ENCODE measurements around the gene EN2. TPM values are rescaled to one million over a fixed set of nuclear protein-coding genes. Genes with fewer than 3 reads are reported as not detected.

EN2 gene
- total RNA-seq, 2 donors from 2014 or later, result not detected

DNA sequence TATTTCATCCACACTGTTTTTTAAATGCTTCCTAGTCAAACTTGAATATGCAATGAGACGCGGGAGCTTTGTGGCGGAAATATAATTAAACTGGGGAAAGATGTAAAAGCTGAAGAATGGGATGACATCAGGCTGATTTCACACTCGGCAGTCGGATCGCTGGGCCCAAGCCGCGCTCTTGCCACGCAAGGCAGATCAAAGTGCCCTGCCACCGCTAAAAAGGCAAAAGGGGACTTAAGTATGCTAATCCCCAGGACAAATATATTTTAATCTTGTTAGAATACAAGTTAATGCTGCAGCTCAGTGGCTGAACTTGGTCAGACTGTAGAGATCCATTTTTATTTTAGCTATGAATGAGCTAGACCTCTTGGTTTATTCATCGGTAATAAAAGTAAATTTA is 13.8 kb downstream of the EN2 start:
- H3K4me1 ChIP-seq, result peaks cover 4% of the 10 kb centered on the region

DNA sequence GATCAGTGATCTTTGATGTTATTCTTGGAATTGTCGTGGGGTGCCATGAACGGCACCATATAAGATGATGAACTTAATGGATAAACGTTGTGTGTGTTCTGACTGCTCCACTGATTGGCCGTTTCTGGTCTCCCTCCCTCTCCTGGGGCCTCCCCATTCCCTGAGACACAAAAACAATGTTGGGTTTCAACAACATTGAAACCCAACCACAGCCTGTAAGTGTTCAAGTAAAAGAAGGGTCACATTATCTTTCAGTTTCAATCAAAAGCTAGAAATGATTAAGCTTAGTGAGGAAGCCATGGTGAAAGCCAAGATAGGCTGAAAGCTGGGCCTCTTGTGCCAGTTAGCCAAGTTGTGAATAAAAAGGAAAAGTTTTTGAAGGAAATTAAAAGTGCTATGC is 19.5 kb downstream of the EN2 start:
- no peak for DNase-seq
- intact Hi-C loops (cut with DNase I), result no loop called here
- TF ChIP-seq, protein P1, sequence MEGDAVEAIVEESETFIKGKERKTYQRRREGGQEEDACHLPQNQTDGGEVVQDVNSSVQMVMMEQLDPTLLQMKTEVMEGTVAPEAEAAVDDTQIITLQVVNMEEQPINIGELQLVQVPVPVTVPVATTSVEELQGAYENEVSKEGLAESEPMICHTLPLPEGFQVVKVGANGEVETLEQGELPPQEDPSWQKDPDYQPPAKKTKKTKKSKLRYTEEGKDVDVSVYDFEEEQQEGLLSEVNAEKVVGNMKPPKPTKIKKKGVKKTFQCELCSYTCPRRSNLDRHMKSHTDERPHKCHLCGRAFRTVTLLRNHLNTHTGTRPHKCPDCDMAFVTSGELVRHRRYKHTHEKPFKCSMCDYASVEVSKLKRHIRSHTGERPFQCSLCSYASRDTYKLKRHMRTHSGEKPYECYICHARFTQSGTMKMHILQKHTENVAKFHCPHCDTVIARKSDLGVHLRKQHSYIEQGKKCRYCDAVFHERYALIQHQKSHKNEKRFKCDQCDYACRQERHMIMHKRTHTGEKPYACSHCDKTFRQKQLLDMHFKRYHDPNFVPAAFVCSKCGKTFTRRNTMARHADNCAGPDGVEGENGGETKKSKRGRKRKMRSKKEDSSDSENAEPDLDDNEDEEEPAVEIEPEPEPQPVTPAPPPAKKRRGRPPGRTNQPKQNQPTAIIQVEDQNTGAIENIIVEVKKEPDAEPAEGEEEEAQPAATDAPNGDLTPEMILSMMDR (IDR thresholded peaks at IDR 0.05), result no peak
- H3K36me3 ChIP-seq, result no peaks in the 10 kb centered on the region
- H3K4me3 ChIP-seq, result no peak overlapping the region
- H3K27me3 ChIP-seq, result peaks cover 32% of the 10 kb centered on the region
- no peaks in the 10 kb centered on the region for H3K9me3 ChIP-seq
- no peak overlapping the region for H3K27ac ChIP-seq
- H3K4me1 ChIP-seq, result no peaks in the 10 kb centered on the region
- H3K9ac ChIP-seq (ENCODE audit: low read depth in 2 of 2, low read length in 2 of 2), result no peak overlapping the region

More for the DNA sequence above, 13.8 kb downstream of the EN2 start:
- TF ChIP-seq, protein P1 (IDR thresholded peaks at IDR 0.05), result no peak
- Histone ChIP-seq H3K4me3 (no peak overlapping the region), H3K9me3 (no peaks in the 10 kb centered on the region), H3K27ac (no peak overlapping the region), H3K9ac (ENCODE audit: low read depth in 2 of 2, low read length in 2 of 2) (no peak overlapping the region), H3K36me3 (no peaks in the 10 kb centered on the region), H3K27me3 (peaks cover 76% of the 10 kb centered on the region)
- DNase-seq, result no peak
- intact Hi-C loops (cut with DNase I), result no loop called here

DNA sequence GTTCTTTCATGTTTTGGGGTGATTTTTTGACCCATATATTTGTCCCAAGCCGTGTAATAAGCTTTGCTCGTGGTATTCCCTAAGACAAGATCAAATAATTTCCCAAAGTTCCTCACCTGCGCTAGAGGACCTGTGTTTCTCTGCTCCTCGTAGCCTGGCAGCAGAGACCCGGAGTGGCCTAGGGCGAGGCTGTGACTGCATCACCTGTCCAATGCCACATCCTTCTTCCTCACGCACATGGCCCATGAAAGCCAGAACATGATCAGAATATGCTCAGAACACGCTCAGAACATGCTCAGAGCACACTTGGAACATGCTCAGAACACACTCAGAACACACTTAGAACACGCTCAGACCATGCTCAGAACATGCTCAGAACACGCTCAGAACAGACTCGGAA is 23.8 kb downstream of the EN2 start:
- TF ChIP-seq, protein P1 (IDR thresholded peaks at IDR 0.05), result no peak
- Histone ChIP-seq H3K27ac (no peak overlapping the region), H3K9me3 (no peaks in the 10 kb centered on the region), H3K27me3 (peaks cover 8% of the 10 kb centered on the region), H3K36me3 (no peaks in the 10 kb centered on the region), H3K4me3 (no peak overlapping the region), H3K4me1 (no peaks in the 10 kb centered on the region), H3K9ac (ENCODE audit: low read depth in 2 of 2, low read length in 2 of 2) (no peak overlapping the region)
- no peak for DNase-seq
- intact Hi-C loops (cut with DNase I), result no loop called here

DNA sequence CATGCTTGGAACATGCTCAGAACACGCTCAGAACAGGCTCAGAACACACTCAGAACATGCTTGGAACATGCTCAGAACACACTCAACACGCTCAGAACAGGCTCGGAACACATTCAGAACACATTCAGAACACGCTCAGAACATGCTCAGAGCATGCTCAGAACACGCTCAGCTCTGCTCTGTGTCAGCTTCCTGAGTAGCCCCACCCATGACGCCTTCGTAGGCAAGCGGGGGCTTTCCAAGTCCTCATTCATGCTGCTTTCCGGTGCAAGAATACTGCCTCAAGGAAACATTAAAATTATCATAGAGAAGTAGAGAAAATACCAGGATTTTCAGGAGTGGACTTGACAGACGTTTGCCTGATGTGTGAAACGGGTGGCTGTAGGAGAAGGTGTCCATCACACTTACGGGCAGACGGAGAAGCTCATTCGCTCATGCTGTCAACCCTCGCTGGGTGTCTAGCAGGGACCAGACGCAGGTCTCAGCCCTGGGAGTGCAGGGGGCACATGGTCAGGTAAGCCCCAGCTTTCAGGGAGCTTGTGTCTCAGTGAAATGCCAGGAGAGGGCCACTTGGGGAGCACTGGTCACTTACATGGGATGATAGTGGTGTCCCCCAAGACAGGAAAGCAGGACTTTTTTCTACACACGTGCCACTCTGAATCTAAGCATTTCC is 24.7 kb downstream of the EN2 start:
- DNase-seq, result no peak
- H3K27me3 ChIP-seq, result no peaks in the 10 kb centered on the region

GRCh38 chr7:155483245-155483644 is 25.3 kb downstream of the EN2 start:
- H3K27me3 ChIP-seq, result no peaks in the 10 kb centered on the region
- H3K27ac ChIP-seq, result no peak overlapping the region
- intact Hi-C loops (cut with DNase I), result no loop called here
- H3K9me3 ChIP-seq, result no peaks in the 10 kb centered on the region
- no peaks in the 10 kb centered on the region for H3K4me1 ChIP-seq
- H3K9ac ChIP-seq (ENCODE audit: low read depth in 2 of 2, low read length in 2 of 2), result no peak overlapping the region
- TF ChIP-seq, protein P1 (IDR thresholded peaks at IDR 0.05), result no peak
- DNase-seq, result no peak
- no peak overlapping the region for H3K4me3 ChIP-seq
- no peaks in the 10 kb centered on the region for H3K36me3 ChIP-seq

More for the DNA sequence above, 24.7 kb downstream of the EN2 start:
- Histone ChIP-seq H3K36me3 (no peaks in the 10 kb centered on the region), H3K4me3 (no peak overlapping the region), H3K9ac (ENCODE audit: low read depth in 2 of 2, low read length in 2 of 2) (no peak overlapping the region), H3K4me1 (no peaks in the 10 kb centered on the region), H3K9me3 (no peaks in the 10 kb centered on the region), H3K27ac (no peak overlapping the region)
- TF ChIP-seq, protein P1 (IDR thresholded peaks at IDR 0.05), result no peak
- intact Hi-C loops (cut with DNase I), result no loop called here
